ENCODE results near the gene DGCR8.

DGCR8 gene

GRCh38 chr22:20110359-20110985, 30.4 kb downstream of the DGCR8 start:
- DNase-seq (ENCODE audit: low spot score), result no peak

- DNase-seq (ENCODE audit: low spot score), result peak; percentile 16
Observed at GRCh38 chr22:20111045-20111688, 31.1 kb downstream of the DGCR8 start.

- no peak for DNase-seq (ENCODE audit: low spot score)
Observed at GRCh38 chr22:20111689-20112622, 31.9 kb downstream of the DGCR8 start.

- DNase-seq (ENCODE audit: low spot score), result no peak
Observed at GRCh38 chr22:20112623-20113511, 32.8 kb downstream of the DGCR8 start.

GRCh38 chr22:20113551-20114310, 33.7 kb downstream of the DGCR8 start:
- no peak for DNase-seq (ENCODE audit: low spot score)

DNA sequence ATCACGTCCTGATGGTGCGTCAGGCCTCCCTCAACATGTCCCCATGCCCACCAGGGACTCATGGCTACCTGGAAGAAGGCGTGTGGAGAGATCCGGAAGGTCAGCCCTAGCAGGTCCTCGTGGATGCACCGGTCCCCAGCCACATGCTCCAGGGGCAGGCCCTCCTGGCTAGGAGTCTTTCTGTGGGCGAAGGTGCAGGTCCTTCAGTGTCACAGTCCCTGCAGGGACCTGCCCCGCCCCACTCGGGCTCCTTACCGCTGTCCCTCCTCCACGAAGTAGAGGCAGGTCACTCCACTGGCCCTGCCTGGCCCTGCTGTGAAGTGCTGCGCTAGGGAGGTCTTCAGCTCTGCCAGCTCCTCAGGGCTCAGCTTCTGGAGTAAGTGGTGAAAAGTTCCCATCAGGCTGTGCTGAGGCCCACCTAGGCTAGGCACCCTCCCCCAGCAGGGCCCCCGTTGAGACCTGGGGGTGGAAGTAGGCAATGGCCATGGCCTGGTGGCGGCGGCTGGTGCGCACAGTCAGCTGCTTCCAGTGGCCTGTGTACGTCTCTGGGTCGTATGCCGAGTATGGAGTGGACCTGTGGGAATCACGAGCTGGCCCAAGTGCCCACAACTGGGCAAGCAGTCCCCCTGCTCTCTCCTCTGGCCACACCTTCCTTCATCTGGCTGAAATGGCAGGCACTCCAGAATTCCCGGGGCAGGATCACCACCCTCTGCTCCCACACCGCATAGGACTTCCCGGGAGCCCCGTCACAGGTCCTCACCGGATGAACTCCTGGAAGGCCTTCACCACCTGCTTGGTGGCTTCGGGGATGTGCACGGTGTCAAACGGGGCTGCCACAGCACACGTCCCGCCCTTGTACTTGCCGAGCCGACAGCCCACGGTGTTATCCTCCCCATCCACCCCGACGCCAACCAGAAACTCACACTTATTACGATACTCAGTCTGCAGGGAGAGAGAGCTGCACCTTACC, 34.8 kb downstream of the DGCR8 start:
- no peak for DNase-seq (ENCODE audit: low spot score)

- DNase-seq (ENCODE audit: low spot score), result no peak
Observed at GRCh38 chr22:20115691-20116375, 35.8 kb downstream of the DGCR8 start, which contains the start of gene RANBP1. Gene RANBP1, plus strand, starts transcription at chr22:20116104. Its CDS starts 81 bp downstream, at chr22:20116185.

GRCh38 chr22:20116376-20116950, 36.4 kb downstream of the DGCR8 start:
- DNase-seq (ENCODE audit: low spot score), result no peak

DNA sequence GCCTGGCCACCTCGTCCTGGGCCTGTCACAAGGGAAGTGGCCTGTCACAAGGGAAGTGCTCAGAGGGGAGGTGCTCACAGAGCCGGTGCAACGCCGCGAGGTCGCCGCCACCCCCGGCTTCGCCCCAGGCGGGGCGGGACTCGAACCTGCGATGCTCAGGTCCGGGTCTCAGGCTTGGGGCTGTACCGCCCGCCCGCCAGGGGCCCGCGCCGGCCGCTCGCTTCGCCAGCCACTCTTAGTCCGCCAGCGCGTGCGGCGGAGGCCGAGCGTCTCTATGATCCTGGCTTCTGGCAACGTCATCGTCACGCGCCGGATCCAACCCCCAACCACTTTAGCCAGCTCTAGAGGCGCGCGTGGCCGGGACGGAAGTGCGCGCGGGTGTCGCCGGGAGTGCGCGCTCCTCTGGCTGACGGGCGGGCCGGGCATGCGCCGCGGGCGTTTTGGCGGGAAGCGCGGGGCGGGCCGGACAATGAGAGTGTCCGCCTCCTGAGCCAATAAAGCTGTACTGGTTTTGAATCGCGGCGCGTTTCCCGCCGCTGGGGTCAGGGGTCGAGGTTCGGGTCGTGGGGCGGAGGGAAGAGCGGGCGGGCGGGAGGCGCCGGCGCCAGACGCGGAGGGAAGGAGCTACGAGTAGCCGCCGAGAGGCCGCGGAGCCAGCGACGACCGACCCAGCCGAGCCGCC, 37.1 kb downstream of the DGCR8 start, which contains the start of gene TRMT2A:
Gene TRMT2A (minus strand): TSS at position 276 of the 682 bp plus-strand sequence. CDS start 320 bp downstream, outside the sequence.
- DNase-seq (ENCODE audit: low spot score), result peak; percentile 97

- DNase-seq (ENCODE audit: low spot score), result peak; percentile 31
Observed at GRCh38 chr22:20117633-20118299, 37.7 kb downstream of the DGCR8 start.

GRCh38 chr22:20118300-20119020, 38.4 kb downstream of the DGCR8 start:
- DNase-seq (ENCODE audit: low spot score), result no peak

DNA sequence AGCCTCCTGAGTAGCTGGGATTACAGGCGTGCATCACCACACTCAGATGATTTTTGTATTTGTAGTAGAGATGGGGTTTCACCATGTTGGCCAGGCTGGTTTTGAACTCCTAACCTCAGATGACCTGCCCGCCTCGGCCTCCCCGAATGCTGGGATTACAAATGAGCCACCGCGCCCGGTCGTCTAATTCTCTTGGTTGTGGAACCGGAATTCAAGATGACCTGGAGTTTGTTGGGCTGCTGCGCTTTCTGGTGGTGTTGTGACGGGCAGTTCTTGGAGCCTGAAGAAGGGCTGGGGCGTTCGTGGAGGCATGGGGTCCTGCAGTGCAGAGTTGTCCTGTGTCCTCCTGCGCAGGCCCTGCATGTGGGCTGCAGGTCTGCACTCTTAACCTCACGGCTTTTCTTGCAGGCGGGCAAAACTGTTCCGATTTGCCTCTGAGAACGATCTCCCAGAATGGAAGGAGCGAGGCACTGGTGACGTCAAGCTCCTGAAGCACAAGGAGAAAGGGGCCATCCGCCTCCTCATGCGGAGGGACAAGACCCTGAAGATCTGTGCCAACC, 41.9 kb downstream of the DGCR8 start:
- DNase-seq (ENCODE audit: low spot score), result no peak

- no peak for DNase-seq (ENCODE audit: low spot score)
Observed at GRCh38 chr22:20123366-20124082, 43.5 kb downstream of the DGCR8 start.

DNA sequence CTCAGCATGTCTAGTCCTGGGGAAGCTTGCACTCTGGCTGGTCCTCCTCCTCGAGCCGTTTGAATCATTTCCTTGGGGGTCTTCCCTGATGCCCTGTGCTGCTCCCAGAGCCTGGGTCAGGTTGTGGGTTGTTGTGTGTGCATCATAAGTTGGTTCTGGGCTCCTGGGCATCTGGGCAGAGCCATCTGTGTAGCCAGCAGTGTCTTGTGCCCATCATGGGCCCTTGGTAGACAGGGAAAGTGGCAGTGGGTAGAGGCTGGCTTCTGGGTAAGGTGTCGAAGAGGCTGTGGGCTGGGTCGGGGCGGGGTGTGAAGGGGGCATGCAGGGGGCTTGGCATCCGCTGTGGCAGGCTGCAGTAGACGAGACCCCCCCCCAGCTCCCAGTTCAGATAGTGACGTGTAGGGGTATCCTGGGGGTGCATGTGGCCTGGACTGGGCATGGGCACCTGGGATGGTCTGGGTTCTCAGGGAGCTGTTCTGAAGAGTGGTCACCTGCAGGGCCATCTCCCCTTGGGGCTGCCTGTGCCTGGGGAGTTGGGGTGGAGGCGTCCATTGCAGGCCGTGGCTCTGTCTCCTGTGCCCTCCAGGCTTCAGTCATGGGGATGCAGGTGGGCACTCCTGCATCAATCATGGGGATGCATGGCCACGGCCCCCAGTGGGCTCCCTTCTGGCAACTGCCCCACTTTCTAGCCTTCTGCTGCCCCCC, 44.2 kb downstream of the DGCR8 start:
- DNase-seq (ENCODE audit: low spot score), result no peak
